Endodermal cell (in vitro differentiated cells): ENCODE data around the gene SF3B3. TPM values are rescaled to one million over a fixed set of nuclear protein-coding genes. Genes with fewer than 3 reads are reported as not detected.

Experiments
- DNase-seq: peaks from one replicate; pipeline ENCODE4 v3.0.0-alpha.2; 2017
- H3K27ac ChIP-seq: 2 replicates; pipeline ENCODE4 v1.5.1; 2013; ENCODE audit warnings: mild to moderate bottlenecking, low read depth, low read length, moderate library complexity
- H3K27me3 ChIP-seq: 2 replicates; pipeline ENCODE4 v1.6.1; 2013; ENCODE audit warnings: mild to moderate bottlenecking, low read length, moderate library complexity; ENCODE audit not compliant: insufficient read depth, control insufficient read depth, poor library complexity, severe bottlenecking
- H3K36me3 ChIP-seq: 2 replicates; pipeline ENCODE4 v1.7.0; 2013; ENCODE audit warnings: mild to moderate bottlenecking, low read length, moderate library complexity; ENCODE audit not compliant: control insufficient read depth, insufficient read depth
- H3K4me1 ChIP-seq: one replicate; pipeline ENCODE4 v1.7.0; 2013; ENCODE audit warnings: low read length; ENCODE audit not compliant: control insufficient read depth, insufficient read depth
- H3K4me3 ChIP-seq: 2 replicates; pipeline ENCODE4 v1.5.1; 2013; ENCODE audit warnings: mild to moderate bottlenecking, low read length, moderate library complexity
- H3K9ac ChIP-seq: 2 replicates; pipeline ENCODE4 v1.6.1; 2013; ENCODE audit warnings: mild to moderate bottlenecking, low read length, moderate library complexity; ENCODE audit not compliant: poor library complexity, severe bottlenecking; ENCODE audit errors: extremely low read depth
- H3K9me3 ChIP-seq: 2 replicates; pipeline ENCODE4 v1.6.1; 2013; ENCODE audit warnings: mild to moderate bottlenecking, low read length, moderate library complexity; ENCODE audit not compliant: control insufficient read depth
- H3K27ac Mint-ChIP-seq: 2 replicates; pipeline ENCODE4 v1.8.0; 2020; ENCODE audit warnings: mixed read lengths
- H3K27me3 Mint-ChIP-seq: 2 replicates; pipeline ENCODE4 v1.8.0; 2021; ENCODE audit warnings: mild to moderate bottlenecking, mixed read lengths; ENCODE audit not compliant: insufficient read depth
- H3K36me3 Mint-ChIP-seq: 2 replicates; pipeline ENCODE4 v1.8.0; 2020; ENCODE audit warnings: low read depth, mixed read lengths
- H3K4me1 Mint-ChIP-seq: 2 replicates; pipeline ENCODE4 v1.8.0; 2020; ENCODE audit warnings: mixed read lengths
- H3K4me3 Mint-ChIP-seq: 2 replicates; pipeline ENCODE4 v1.8.0; 2020; ENCODE audit warnings: mild to moderate bottlenecking, moderate library complexity, mixed read lengths
- H3K9me3 Mint-ChIP-seq: 2 replicates; pipeline ENCODE4 v1.8.0; 2020; ENCODE audit warnings: mild to moderate bottlenecking, mixed read lengths
- whole genome bisulfite sequencing, 2 experiments: methylation state at CpG; one replicate each; pipeline versions ENCODE4 v1.1.5 to v1.1.7; 2013; ENCODE audit warnings: missing lambda C conversion rate in 2 of 2, mixed read lengths in 1 of 2; ENCODE audit not compliant: insufficient coverage in 1 of 2, insufficient read length in 1 of 2; 5-methylcytosine and 5-hydroxymethylcytosine counted together
- total RNA-seq, 2 donors: library from RNA; stranded (reverse); fragmentation: NEBNext Ultra II Directional in 1 of 2; extraction: Animal tissue kit (Norgen Biotek cat#: 25700) in 1 of 2; gene quantifications; 2 replicates in 1 of 2; 3 replicates in 1 of 2; pipeline ENCODE4 v1.2.1, GENCODE V29; 2021
- TF ChIP-seq, protein P1 (sequence below): fragments of 200-600 bp; sonication (generic); conservative IDR thresholded peaks from 2 replicates; pipeline ENCODE4 v1.5.0; 2021; ENCODE audit warnings: antibody characterized with exemption, mild to moderate bottlenecking

SF3B3 gene
- total RNA-seq, 2 donors from 2014 or later = 479 to 484 TPM

DNA sequence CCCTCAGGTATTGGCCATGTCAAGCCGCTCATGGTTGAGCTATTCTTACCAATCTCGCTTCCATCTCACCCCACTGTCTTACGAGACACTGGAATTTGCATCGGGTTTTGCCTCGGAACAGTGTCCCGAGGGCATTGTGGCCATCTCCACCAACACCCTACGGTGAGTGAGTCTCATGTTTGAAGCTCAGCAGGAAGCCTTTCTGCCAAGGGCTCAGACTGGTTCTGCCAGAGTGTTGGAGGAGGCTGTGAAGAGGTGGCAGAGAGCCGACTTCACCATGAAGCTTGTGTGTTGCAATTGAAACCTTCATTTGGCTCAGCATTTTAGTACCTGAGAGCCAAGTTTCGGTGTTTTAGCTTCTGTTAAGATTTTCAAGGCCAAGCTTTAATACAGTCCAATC is 38.0 kb downstream of the SF3B3 start:
- whole genome bisulfite sequencing, 2 experiments = 94 to 95% methylated on average over 9 of the region's 9 CpGs
- H3K9ac ChIP-seq = no peak overlapping the region
- no peak overlapping the region for H3K4me3 ChIP-seq
- H3K4me3 Mint-ChIP-seq = no peak overlapping the region
- DNase-seq = no peak
- H3K27ac Mint-ChIP-seq = no peak overlapping the region
- no peaks in the 10 kb centered on the region for H3K9me3 ChIP-seq
- H3K4me1 Mint-ChIP-seq = no peaks in the 10 kb centered on the region
- H3K27ac ChIP-seq = no peak overlapping the region
- peaks cover 89% of the 10 kb centered on the region for H3K36me3 Mint-ChIP-seq
- TF ChIP-seq, protein P1, sequence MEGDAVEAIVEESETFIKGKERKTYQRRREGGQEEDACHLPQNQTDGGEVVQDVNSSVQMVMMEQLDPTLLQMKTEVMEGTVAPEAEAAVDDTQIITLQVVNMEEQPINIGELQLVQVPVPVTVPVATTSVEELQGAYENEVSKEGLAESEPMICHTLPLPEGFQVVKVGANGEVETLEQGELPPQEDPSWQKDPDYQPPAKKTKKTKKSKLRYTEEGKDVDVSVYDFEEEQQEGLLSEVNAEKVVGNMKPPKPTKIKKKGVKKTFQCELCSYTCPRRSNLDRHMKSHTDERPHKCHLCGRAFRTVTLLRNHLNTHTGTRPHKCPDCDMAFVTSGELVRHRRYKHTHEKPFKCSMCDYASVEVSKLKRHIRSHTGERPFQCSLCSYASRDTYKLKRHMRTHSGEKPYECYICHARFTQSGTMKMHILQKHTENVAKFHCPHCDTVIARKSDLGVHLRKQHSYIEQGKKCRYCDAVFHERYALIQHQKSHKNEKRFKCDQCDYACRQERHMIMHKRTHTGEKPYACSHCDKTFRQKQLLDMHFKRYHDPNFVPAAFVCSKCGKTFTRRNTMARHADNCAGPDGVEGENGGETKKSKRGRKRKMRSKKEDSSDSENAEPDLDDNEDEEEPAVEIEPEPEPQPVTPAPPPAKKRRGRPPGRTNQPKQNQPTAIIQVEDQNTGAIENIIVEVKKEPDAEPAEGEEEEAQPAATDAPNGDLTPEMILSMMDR = no peak
- H3K36me3 ChIP-seq = peaks cover 97% of the 10 kb centered on the region
- H3K9me3 Mint-ChIP-seq = no peaks in the 10 kb centered on the region
- no peaks in the 10 kb centered on the region for H3K4me1 ChIP-seq
- H3K27me3 Mint-ChIP-seq = no peaks in the 10 kb centered on the region
- no peaks in the 10 kb centered on the region for H3K27me3 ChIP-seq

DNA sequence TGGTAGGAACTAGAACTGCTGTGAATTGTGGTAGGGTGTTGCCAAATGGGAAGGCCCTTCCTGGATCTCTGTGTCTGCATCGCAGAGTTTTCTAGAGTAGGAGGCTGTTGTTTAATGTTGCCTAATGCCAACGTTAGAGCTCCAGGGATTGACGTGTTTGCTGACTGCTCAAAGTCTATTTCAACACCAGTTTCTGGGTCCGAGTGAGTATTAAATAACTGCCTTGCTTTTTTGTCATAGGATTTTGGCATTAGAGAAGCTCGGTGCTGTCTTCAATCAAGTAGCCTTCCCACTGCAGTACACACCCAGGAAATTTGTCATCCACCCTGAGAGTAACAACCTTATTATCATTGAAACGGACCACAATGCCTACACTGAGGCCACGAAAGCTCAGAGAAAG is 40.0 kb downstream of the SF3B3 start:
- DNase-seq = no peak
- Histone ChIP-seq H3K27me3 (no peaks in the 10 kb centered on the region), H3K9me3 (no peaks in the 10 kb centered on the region), H3K36me3 (peaks cover 97% of the 10 kb centered on the region), H3K9ac (no peak overlapping the region), H3K27ac (no peak overlapping the region), H3K4me1 (no peaks in the 10 kb centered on the region), H3K4me3 (no peak overlapping the region)
- Mint-ChIP-seq H3K36me3 (peaks cover 90% of the 10 kb centered on the region), H3K27me3 (no peaks in the 10 kb centered on the region), H3K4me1 (no peaks in the 10 kb centered on the region), H3K9me3 (no peaks in the 10 kb centered on the region), H3K4me3 (no peak overlapping the region), H3K27ac (no peak overlapping the region)
- TF ChIP-seq, protein P1 = no peak
- WGBS, 2 experiments = 93 to 100% methylated on average over 6 to 7 of the region's 7 CpGs

DNA sequence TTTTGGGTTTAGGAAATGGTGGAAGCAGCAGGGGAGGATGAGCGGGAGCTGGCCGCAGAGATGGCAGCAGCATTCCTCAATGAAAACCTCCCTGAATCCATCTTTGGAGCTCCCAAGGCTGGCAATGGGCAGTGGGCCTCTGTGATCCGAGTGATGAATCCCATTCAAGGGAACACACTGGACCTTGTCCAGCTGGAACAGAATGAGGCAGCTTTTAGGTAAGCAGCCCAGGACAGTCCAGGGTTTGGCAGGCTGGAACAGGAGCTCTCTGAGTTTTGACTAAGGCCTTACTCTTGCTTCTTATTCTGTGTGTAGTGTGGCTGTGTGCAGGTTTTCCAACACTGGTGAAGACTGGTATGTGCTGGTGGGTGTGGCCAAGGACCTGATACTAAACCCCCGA is 41.4 kb downstream of the SF3B3 start:
- no peak overlapping the region for H3K4me3 Mint-ChIP-seq
- H3K27ac ChIP-seq = no peak overlapping the region
- H3K4me1 ChIP-seq = no peaks in the 10 kb centered on the region
- H3K27me3 Mint-ChIP-seq = no peaks in the 10 kb centered on the region
- WGBS, 2 experiments = 88 to 95% methylated on average over 2 to 4 of the region's 4 CpGs
- H3K36me3 ChIP-seq = peaks cover 99% of the 10 kb centered on the region
- no peaks in the 10 kb centered on the region for H3K9me3 ChIP-seq
- H3K36me3 Mint-ChIP-seq = peaks cover 93% of the 10 kb centered on the region
- H3K9me3 Mint-ChIP-seq = no peaks in the 10 kb centered on the region
- H3K27me3 ChIP-seq = no peaks in the 10 kb centered on the region
- H3K4me1 Mint-ChIP-seq = no peaks in the 10 kb centered on the region
- no peak overlapping the region for H3K9ac ChIP-seq
- H3K4me3 ChIP-seq = no peak overlapping the region
- H3K27ac Mint-ChIP-seq = no peak overlapping the region
- TF ChIP-seq, protein P1 = no peak
- no peak for DNase-seq
